GM12892 (cell line): ENCODE data around the gene CD300E.

Experiments
- POLR2AphosphoS5 ChIP-seq: IDR thresholded peaks from 2 replicates; pipeline ENCODE4 v1.6.1; 2011; ENCODE audit warnings: low read depth, low read length, control low read depth
- TAF1 ChIP-seq: IDR thresholded peaks from 2 replicates; pipeline ENCODE4 v1.6.1; 2011; ENCODE audit warnings: low read depth, mild to moderate bottlenecking, control low read depth, low read length, borderline replicate concordance

DNA sequence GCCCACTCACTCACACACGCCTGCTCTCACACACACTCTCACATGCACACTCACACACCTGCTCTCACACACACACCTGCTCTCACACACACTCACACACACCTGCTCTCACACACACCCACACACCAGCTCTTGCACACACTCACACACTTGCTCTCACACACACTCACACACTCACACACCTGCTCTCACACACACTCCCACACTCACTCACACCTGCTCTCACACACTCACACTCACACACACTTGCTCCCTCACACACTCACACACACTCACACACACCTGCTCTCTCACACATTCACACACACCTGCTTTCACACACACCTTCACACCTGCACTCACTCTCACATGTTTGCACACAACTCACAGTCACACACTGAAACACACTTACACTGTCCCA lies 60.2 kb downstream of the CD300E start:
- TF ChIP-seq POLR2AphosphoS5 (no peak), TAF1 (no peak)
